H1 (cell line): ENCODE data around the gene AP3M1. TPM values are rescaled to one million over a fixed set of nuclear protein-coding genes. Genes with fewer than 3 reads are reported as not detected.

ENCODE experiments used
- CTCF ChIA-PET: fragments of 300-600 bp; sonication (Branson Sonifier 250); formaldehyde crosslinking; loops from one replicate; lab custom pipeline; 2021; ENCODE audit not compliant: partially characterized antibody; lab: Charles Lee
- POLR2A ChIA-PET: fragments of 300-600 bp; sonication (Branson Sonifier 250); formaldehyde crosslinking; loops from one replicate; lab custom pipeline; 2021; ENCODE audit warnings: inconsistent platforms; ENCODE audit not compliant: partially characterized antibody; lab: Charles Lee
- DNase-seq, 2 experiments: peaks; one replicate each; pipeline versions ENCODE4 v3.0.0 to v3.0.0-alpha.2; 2010 to 2022; ENCODE audit warnings: low spot score in 2 of 2, low read depth in 1 of 2, mixed read lengths in 1 of 2
- FAIRE-seq: peaks from 2 replicates; lab custom pipeline; 2011; peaks lifted over from hg19 to GRCh38; lab: Jason Lieb, UNC
- H2AFZ ChIP-seq: 2 replicates; pipeline ENCODE4 v1.8.1; 2012; ENCODE audit warnings: low read length, inconsistent platforms
- H2AK5ac ChIP-seq: 2 replicates; pipeline ENCODE4 v1.6.1; 2013; ENCODE audit warnings: low read depth, low read length
- H2BK120ac ChIP-seq: replicated peaks from 2 replicates; pipeline ENCODE3; 2013; ENCODE audit warnings: low read depth, low read length, inconsistent platforms
- H2BK12ac ChIP-seq: 2 replicates; pipeline ENCODE4 v1.6.1; 2013; ENCODE audit warnings: low read depth, low read length
- H2BK15ac ChIP-seq: 2 replicates; pipeline ENCODE4 v1.6.1; 2013; ENCODE audit warnings: low read length
- H2BK20ac ChIP-seq: 2 replicates; pipeline ENCODE4 v1.6.1; 2013; ENCODE audit warnings: low read length
- H2BK5ac ChIP-seq: 2 replicates; pipeline ENCODE4 v1.6.1; 2013; ENCODE audit warnings: low read depth, low read length
- H3K14ac ChIP-seq: 2 replicates; pipeline ENCODE4 v1.6.1; 2013; ENCODE audit warnings: inconsistent platforms; ENCODE audit not compliant: insufficient read length
- H3K18ac ChIP-seq: 2 replicates; pipeline ENCODE4 v1.6.1; 2013; ENCODE audit warnings: low read length; ENCODE audit errors: extremely low read depth
- H3K23ac ChIP-seq: 2 replicates; pipeline ENCODE4 v1.6.1; 2013; ENCODE audit warnings: inconsistent platforms; ENCODE audit not compliant: insufficient read length
- H3K23me2 ChIP-seq: 2 replicates; pipeline ENCODE4 v1.6.1; 2013; ENCODE audit warnings: low read depth, low read length
- H3K27ac ChIP-seq: 2 replicates; pipeline ENCODE4 v1.6.1; 2011; ENCODE audit warnings: low read depth, low read length, inconsistent platforms
- H3K27me3 ChIP-seq, 4 experiments: replicated peaks in 1 of 4; 1 replicate in 1 of 4; 2 replicates in 3 of 4; pipeline versions ENCODE4 v1.6.1 to v1.8.1; 2011 to 2013; ENCODE audit warnings: low read length in 3 of 4, mild to moderate bottlenecking in 3 of 4, inconsistent platforms in 2 of 4, mixed read lengths in 2 of 4, moderate library complexity in 1 of 4; ENCODE audit not compliant: control insufficient read depth in 3 of 4, insufficient read depth in 3 of 4; ENCODE audit errors: extremely low read depth in 1 of 4
- H3K36me3 ChIP-seq, 4 experiments: 2 replicates each; pipeline versions ENCODE4 v1.6.1 to v1.8.1; 2011 to 2013; ENCODE audit warnings: mild to moderate bottlenecking in 4 of 4, low read length in 3 of 4, moderate library complexity in 2 of 4, control low read depth in 1 of 4, inconsistent platforms in 1 of 4; ENCODE audit not compliant: insufficient read depth in 4 of 4, control insufficient read depth in 2 of 4
- H3K4ac ChIP-seq: replicated peaks from 2 replicates; pipeline ENCODE3; 2013; ENCODE audit warnings: low read length, low read depth, mixed read lengths, inconsistent platforms; ENCODE audit not compliant: insufficient read length
- H3K4me1 ChIP-seq, 4 experiments: replicated peaks in 1 of 4; 1 replicate in 1 of 4; 2 replicates in 3 of 4; pipeline versions ENCODE4 v1.6.1 to v1.8.1; 2011 to 2013; ENCODE audit warnings: low read length in 3 of 4, inconsistent platforms in 2 of 4, mixed read lengths in 1 of 4; ENCODE audit not compliant: insufficient read depth in 4 of 4, control insufficient read depth in 3 of 4
- H3K4me2 ChIP-seq, 2 experiments: 2 replicates each; pipeline versions ENCODE4 v1.6.1 to v1.8.1; 2011 to 2013; ENCODE audit warnings: low read depth in 2 of 2, low read length in 2 of 2, control low read depth in 1 of 2, inconsistent platforms in 1 of 2, mild to moderate bottlenecking in 1 of 2; ENCODE audit not compliant: insufficient read depth in 1 of 2
- H3K4me3 ChIP-seq, 4 experiments: fragments of 200-600, 300-600 bp in 1 of 4; sonication (generic), shearing (Covaris generic), sonication (Bioruptor Twin) in 1 of 4; 2 replicates each; pipeline versions ENCODE4 v1.5.1 to v1.8.1; 2011 to 2016; ENCODE audit warnings: low read length in 4 of 4, low read depth in 3 of 4, control low read depth in 2 of 4, inconsistent platforms in 2 of 4, mild to moderate bottlenecking in 2 of 4, mixed read lengths in 1 of 4, moderate library complexity in 1 of 4; ENCODE audit not compliant: insufficient read depth in 2 of 4; ENCODE audit errors: extremely low read depth in 1 of 4
- H3K56ac ChIP-seq: replicated peaks from 2 replicates; pipeline ENCODE3; 2013; ENCODE audit warnings: low read depth, mild to moderate bottlenecking, mixed read lengths, low read length, inconsistent platforms; ENCODE audit not compliant: insufficient read length
- H3K79me1 ChIP-seq: 2 replicates; pipeline ENCODE4 v1.6.1; 2013; ENCODE audit warnings: low read depth, low read length, control low read depth
- H3K79me2 ChIP-seq, 2 experiments: 2 replicates each; pipeline versions ENCODE4 v1.6.1 to v1.8.1; 2012 to 2013; ENCODE audit warnings: low read length in 2 of 2, mild to moderate bottlenecking in 2 of 2, inconsistent platforms in 1 of 2; ENCODE audit not compliant: insufficient read depth in 2 of 2, control insufficient read depth in 1 of 2
- H3K9ac ChIP-seq, 4 experiments: replicated peaks in 1 of 4; 1 replicate in 1 of 4; 2 replicates in 3 of 4; pipeline versions ENCODE4 v1.6.1 to v1.8.1; 2011 to 2013; ENCODE audit warnings: low read depth in 3 of 4, low read length in 3 of 4, control low read depth in 2 of 4, mild to moderate bottlenecking in 2 of 4, moderate library complexity in 2 of 4, inconsistent platforms in 1 of 4; ENCODE audit errors: extremely low read depth in 1 of 4
- H3K9me3 ChIP-seq, 2 experiments: 2 replicates each; pipeline versions ENCODE4 v1.6.1 to v1.8.1; 2012 to 2013; ENCODE audit warnings: mild to moderate bottlenecking in 2 of 2, moderate library complexity in 2 of 2, control low read depth in 1 of 2, inconsistent platforms in 1 of 2, low read depth in 1 of 2, low read length in 1 of 2, mixed read lengths in 1 of 2; ENCODE audit not compliant: insufficient read depth in 2 of 2
- H4K20me1 ChIP-seq, 2 experiments: replicated peaks in 1 of 2; 2 replicates each; pipeline versions ENCODE3 to v1.8.1; 2011 to 2013; ENCODE audit warnings: inconsistent platforms in 2 of 2, low read length in 2 of 2, mild to moderate bottlenecking in 1 of 2; ENCODE audit not compliant: insufficient read depth in 2 of 2, control insufficient read depth in 1 of 2
- H4K5ac ChIP-seq: 2 replicates; pipeline ENCODE4 v1.6.1; 2013; ENCODE audit warnings: low read length, low read depth, mixed read lengths, inconsistent platforms; ENCODE audit not compliant: insufficient read length
- H4K8ac ChIP-seq: 2 replicates; pipeline ENCODE4 v1.8.0; 2013; ENCODE audit warnings: mild to moderate bottlenecking, moderate library complexity, low read length, inconsistent platforms; ENCODE audit not compliant: insufficient read depth; ENCODE audit errors: extremely low read depth
- H4K91ac ChIP-seq: replicated peaks from 2 replicates; pipeline ENCODE3; 2013; ENCODE audit warnings: low read length, mixed read lengths, inconsistent platforms; ENCODE audit not compliant: insufficient read length
- BRCA1 ChIP-seq: IDR thresholded peaks from 2 replicates; pipeline ENCODE4 v1.6.1; 2012; ENCODE audit warnings: low read depth, low read length, improper control_type of control experiment
- CREB1 ChIP-seq: IDR thresholded peaks from 2 replicates; pipeline ENCODE4 v1.6.1; 2012; ENCODE audit warnings: inconsistent platforms
- JUN ChIP-seq: IDR thresholded peaks from 2 replicates; pipeline ENCODE4 v1.6.1; 2011; ENCODE audit warnings: low read depth, mild to moderate bottlenecking, improper control_type of control experiment, low read length
- WGBS, 2 experiments: shearing (Covaris generic) in 1 of 2; methylation state at CpG; one replicate each; pipeline versions ENCODE4 v1.1.6 to v1.1.7; 2013 to 2015; ENCODE audit warnings: low lambda C conversion rate in 2 of 2, mixed read lengths in 2 of 2, inconsistent platforms in 1 of 2, low coverage in 1 of 2, missing lambda C conversion rate in 1 of 2; ENCODE audit not compliant: insufficient replicate concordance in 2 of 2, insufficient coverage in 1 of 2, insufficient read length in 1 of 2; ENCODE audit errors: extremely low coverage in 1 of 2, missing lambda C conversion rate in 1 of 2; 5-methylcytosine and 5-hydroxymethylcytosine counted together
- polyA plus RNA-seq, 7 experiments: library from polyadenylated mRNA; depleted of rRNA in 3 of 7; stranded (reverse) in 5 of 7; unstranded in 2 of 7; fragments of >200 nt in 5 of 7; fragments of 200-250 nt in 2 of 7; gene quantifications; 1 replicate in 5 of 7; 2 replicates in 1 of 7; 4 replicates in 1 of 7; pipeline versions ENCODE4 v1.2.1 to v1.2.3, GENCODE V29; 2011 to 2013; ENCODE audit warnings: missing spikeins in 2 of 7, mixed read lengths in 2 of 7
- total RNA-seq: library from RNA; stranded (reverse); fragmentation: NEBNext Ultra II Directional; extraction: Animal tissue kit (Norgen Biotek cat#: 25700); gene quantifications from 2 replicates; pipeline ENCODE4 v1.2.1, GENCODE V29; 2021

The AP3M1 gene
- total and polyA plus RNA-seq, 2 of the 8 experiments (the other 6 are each of a cell fraction or from before 2014, with no cell fraction given): 23.9 to 38.9 TPM

GRCh38 chr10:74081941-74082718, 68.5 kb downstream of the AP3M1 start:
- Histone ChIP-seq H4K20me1 (no peaks in the 10 kb centered on the region), H3K79me1 (no peaks in the 10 kb centered on the region; the same call in 1 of the 2 replicates), H3K79me2 (peaks cover 0 to 26% of the 10 kb centered on the region in 2 experiments; a peak in 2 of 4 replicates), H3K18ac (no peak overlapping the region), H3K56ac (no peak overlapping the region), H2BK15ac (no peak overlapping the region), H2AFZ (no peak overlapping the region), H3K27me3 (no peaks in the 10 kb centered on the region), H3K4ac (no peak overlapping the region), H4K91ac (no peak overlapping the region), H2BK20ac (no peak overlapping the region), H2AK5ac (no peak overlapping the region), H2BK5ac (no peak overlapping the region), H2BK12ac (no peak overlapping the region), H4K5ac (no peak overlapping the region), H2BK120ac (no peak overlapping the region), H3K4me3 (no peak overlapping the region), H3K36me3 (peaks cover 10 to 36% (median 22%) of the 10 kb centered on the region in 4 experiments), H3K27ac (no peak overlapping the region), H3K23ac (no peak overlapping the region), H4K8ac (no peak overlapping the region), H3K9me3 (no peaks in the 10 kb centered on the region), H3K14ac (no peak overlapping the region), H3K4me1 (peaks cover 0 to 15% (median 2%) of the 10 kb centered on the region in 4 experiments; a peak in 3 of 7 replicates), H3K4me2 (no peak overlapping the region), H3K23me2 (no peaks in the 10 kb centered on the region), H3K9ac (no peak overlapping the region)
- ChIA-PET CTCF (interaction anchor here (0.6 to 3.4 kb wide), 34 partner anchors 8 to 216 kb away, joined by 3 to 20 read pairs (median 4); partner anchors contain the start of gene PLAU), POLR2A (interaction anchor here (0.9 to 3.6 kb wide), 7 partner anchors 10 to 195 kb away, joined by 3 to 21 read pairs (median 4); partner anchors contain the start of gene VCL)
- 84% methylated on average over 5 of the region's 5 CpGs; no CpG with 5 or more reads in 1 of the 2 experiments for WGBS, 2 experiments
- TF ChIP-seq BRCA1: no peak
- TF ChIP-seq CREB1: no peak
- TF ChIP-seq JUN: no peak
- DNase-seq: no peak
- FAIRE-seq: no peak
